Measurements from ENCODE around the gene DPP7. TPM values are rescaled to one million over a fixed set of nuclear protein-coding genes. Genes with fewer than 3 reads are reported as not detected.

The DPP7 gene
- total RNA-seq, 4 donors from 2014 or later: 91.8 to 132 (median 119) TPM

- no peak for DNase-seq (ENCODE audit: low spot score)
- ATAC-seq (ENCODE audit: low FRiP score): no peak
These were observed 16.6 kb downstream of the DPP7 start for GRCh38 chr9:137097761-137098462.

GRCh38 chr9:137096785-137097546, 17.6 kb downstream of the DPP7 start:
- DNase-seq (ENCODE audit: low spot score) (no peak), ATAC-seq (ENCODE audit: low FRiP score) (no peak)
- no peak for TF ChIP-seq CTCF (IDR thresholded peaks at IDR 0.05)

More at GRCh38 chr9:137097761-137098462, 16.6 kb downstream of the DPP7 start:
- no peak for TF ChIP-seq CTCF (IDR thresholded peaks at IDR 0.05)

GRCh38 chr9:137095664-137096517, 18.6 kb downstream of the DPP7 start:
- no peak for TF ChIP-seq CTCF (IDR thresholded peaks at IDR 0.05)
- DNase-seq (ENCODE audit: low spot score): no peak
- ATAC-seq (ENCODE audit: low FRiP score): no peak

GRCh38 chr9:137089232-137089947, 25.1 kb downstream of the DPP7 start:
- DNase-seq (ENCODE audit: low spot score): no peak
- no peak for TF ChIP-seq CTCF (IDR thresholded peaks at IDR 0.05)

GRCh38 chr9:137088121-137088520, 26.4 kb downstream of the DPP7 start:
- ATAC-seq (ENCODE audit: low FRiP score): no peak
- no peak for DNase-seq (ENCODE audit: low spot score)
- no peak for TF ChIP-seq CTCF (IDR thresholded peaks at IDR 0.05)

More at GRCh38 chr9:137089232-137089947, 25.1 kb downstream of the DPP7 start:
- ATAC-seq (ENCODE audit: low FRiP score): no peak

- no peak for ATAC-seq (ENCODE audit: low FRiP score)
- no peak for DNase-seq (ENCODE audit: low spot score)
- TF ChIP-seq CTCF (IDR thresholded peaks at IDR 0.05): no peak
These were observed 27.1 kb downstream of the DPP7 start for GRCh38 chr9:137087409-137087925.
